Subcutaneous adipose tissue (tissue), 4 donors: ENCODE results near the gene SNTG2. TPM values are rescaled to one million over a fixed set of nuclear protein-coding genes. Genes with fewer than 3 reads are reported as not detected.

Experiments
- CTCF ChIP-seq: fragments of 450-650 bp; IDR thresholded peaks from one replicate; pipeline ENCODE4 v1.5.1; 2016; ENCODE audit warnings: low read depth, mild to moderate bottlenecking, control low read depth, antibody characterized with exemption, moderate library complexity
- total RNA-seq, 4 donors: library from RNA; depleted of rRNA; stranded (reverse); fragments of >200 nt; gene quantifications; one replicate each; pipeline ENCODE4 v1.1.0, GENCODE V29; 2016

Gene SNTG2
- total RNA-seq, 4 donors from 2014 or later: 4.2 to 17.4 (median 11.3) TPM

DNA sequence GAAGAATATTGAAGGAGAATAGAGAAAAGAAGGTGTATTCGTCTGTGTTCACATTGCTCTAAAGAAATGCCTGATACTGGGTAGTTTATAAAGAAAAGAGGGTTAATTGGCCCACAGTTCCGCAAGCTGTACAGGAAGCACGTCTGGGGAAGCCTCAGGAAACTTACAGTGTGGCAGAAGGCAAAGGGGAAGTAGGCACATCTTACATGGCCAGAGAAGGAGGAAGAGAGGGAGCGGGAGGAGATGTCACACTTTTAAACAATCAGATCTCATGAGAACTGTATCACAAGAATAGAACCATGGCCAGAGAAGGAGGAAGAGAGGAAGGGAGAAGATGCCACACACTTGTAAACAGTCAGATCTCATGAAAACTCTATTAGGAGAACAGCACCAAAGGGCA, 303.0 kb downstream of the SNTG2 start:
- no peak for TF ChIP-seq CTCF

GRCh38 chr2:1254662-1255343, 304.2 kb downstream of the SNTG2 start:
- no peak for TF ChIP-seq CTCF

DNA sequence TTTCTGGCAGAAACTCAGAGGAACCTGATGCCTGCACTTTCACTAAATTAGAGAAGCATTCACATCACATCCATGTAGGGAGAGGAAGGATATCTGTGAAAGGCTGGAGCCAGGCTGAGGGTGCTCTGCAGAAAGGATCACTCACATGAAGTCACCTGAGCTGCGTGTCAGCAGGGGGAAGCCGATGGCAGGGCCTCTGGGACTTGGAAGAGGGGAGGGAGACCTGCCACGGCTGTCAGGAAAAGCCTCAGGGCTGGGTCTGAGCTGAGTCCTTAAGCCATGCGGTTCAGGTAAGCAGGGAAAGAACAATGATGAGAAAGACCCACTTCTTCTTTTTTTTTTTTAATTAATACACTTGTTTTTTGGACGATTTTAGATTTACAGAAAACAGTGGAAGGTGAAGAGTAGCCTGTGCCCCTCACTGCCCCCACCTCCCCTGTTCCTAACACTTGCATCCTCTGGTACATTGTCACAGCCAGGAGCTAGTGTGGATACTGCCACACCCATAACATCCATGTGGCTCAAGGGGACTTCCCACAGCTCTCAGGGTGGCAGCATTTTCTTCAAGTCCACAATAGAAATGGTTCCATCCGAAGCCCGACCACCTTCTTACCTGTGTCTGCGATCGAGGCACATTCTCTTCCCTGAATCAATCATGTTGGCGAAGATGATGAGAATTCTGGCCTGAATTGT, 306.1 kb downstream of the SNTG2 start:
- TF ChIP-seq CTCF: no peak

GRCh38 chr2:1257334-1257733, 306.7 kb downstream of the SNTG2 start:
- no peak for TF ChIP-seq CTCF

DNA sequence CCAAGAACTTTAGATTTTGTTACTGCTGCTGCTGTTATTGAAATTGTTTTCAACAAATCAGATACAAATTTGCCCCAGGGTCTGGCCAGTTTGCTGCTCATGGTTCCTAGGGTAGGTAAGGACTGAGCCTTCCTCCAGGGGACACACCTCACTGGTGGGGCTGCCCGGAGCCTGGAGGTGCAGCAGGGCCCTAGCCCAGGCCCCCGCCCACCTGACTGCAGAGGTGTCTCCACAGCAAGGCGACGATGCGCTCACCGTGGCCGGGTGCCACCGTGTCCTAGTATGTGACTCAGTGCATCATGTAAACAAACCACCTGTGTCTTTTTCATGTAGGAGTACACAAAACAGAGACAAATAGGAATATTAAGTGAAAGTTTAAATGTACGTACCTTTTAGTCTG, 309.1 kb downstream of the SNTG2 start:
- no peak for TF ChIP-seq CTCF

DNA sequence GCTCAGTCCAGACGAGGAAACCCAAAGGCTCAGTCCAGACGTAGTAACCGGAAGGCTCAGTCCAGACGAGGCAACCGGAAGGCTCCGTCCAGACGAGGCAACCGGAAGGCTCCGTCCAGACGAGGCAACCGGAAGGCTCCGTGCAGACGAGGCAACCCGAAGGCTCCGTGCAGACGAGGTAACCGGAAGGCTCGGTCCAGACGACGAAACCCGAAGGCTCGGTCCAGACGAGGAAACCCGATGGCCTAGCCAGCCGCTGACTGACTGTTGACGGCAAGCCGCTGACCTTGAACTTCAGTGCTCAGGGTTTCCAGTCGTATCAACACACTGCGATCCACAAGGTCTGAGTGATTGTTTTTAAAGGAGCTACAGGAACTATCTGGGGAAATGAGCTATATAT, 312.0 kb downstream of the SNTG2 start:
- no peak for TF ChIP-seq CTCF

- no peak for TF ChIP-seq CTCF
These were observed 314.8 kb downstream of the SNTG2 start for GRCh38 chr2:1265454-1265853.
